B cell (primary cell): ENCODE measurements around the gene CENPP. TPM values are rescaled to one million over a fixed set of nuclear protein-coding genes. Genes with fewer than 3 reads are reported as not detected.

Experiments
- ATAC-seq: fragments of 200-7000 bp; cut with Tn5 transposase; one replicate; pipeline ENCODE4 v1.10.0; 2021; ENCODE audit warnings: low read depth, mild to moderate bottlenecking, moderate number of reproducible peaks, moderate library complexity
- CTCF ChIA-PET: fragments of 350-600 bp; sonication (Branson Sonifier 250); formaldehyde crosslinking; loops from one replicate; lab custom pipeline; 2021; ENCODE audit warnings: antibody characterized with exemption, inconsistent platforms; lab: Charles Lee
- POLR2A ChIA-PET: fragments of 350-600 bp; sonication (Branson Sonifier 250); formaldehyde crosslinking; loops from one replicate; lab custom pipeline; 2021; ENCODE audit warnings: antibody characterized with exemption; lab: Charles Lee
- DNase-seq: peaks from one replicate; pipeline ENCODE4 v3.0.0; 2013
- H2AFZ ChIP-seq: 2 replicates; pipeline ENCODE4 v1.6.1; 2012; ENCODE audit warnings: mild to moderate bottlenecking, low read depth, low read length; ENCODE audit not compliant: insufficient read depth, poor library complexity, severe bottlenecking
- H3K27ac ChIP-seq, 2 donors: 1 replicate in 1 of 2; 2 replicates in 1 of 2; pipeline ENCODE4 v1.5.1; 2012 to 2013; ENCODE audit warnings: low read length in 2 of 2, mild to moderate bottlenecking in 2 of 2, moderate library complexity in 1 of 2
- H3K27me3 ChIP-seq, 4 experiments: fragments of 200-600 bp in 1 of 4; sonication (generic) in 1 of 4; replicated peaks in 1 of 4; 1 replicate in 2 of 4; 2 replicates in 2 of 4; pipeline versions ENCODE4 v1.6.1 to v1.7.0; 2013 to 2016; ENCODE audit warnings: low read length in 3 of 4, mild to moderate bottlenecking in 2 of 4, mixed read lengths in 1 of 4, moderate library complexity in 1 of 4; ENCODE audit not compliant: insufficient read depth in 4 of 4, control insufficient read depth in 3 of 4; ENCODE audit errors: control extremely low read depth in 1 of 4
- H3K36me3 ChIP-seq, 2 experiments: replicated peaks in 1 of 2; 1 replicate in 1 of 2; 2 replicates in 1 of 2; pipeline versions ENCODE4 v1.6.1 to v1.7.1; 2013; ENCODE audit warnings: low read length in 1 of 2; ENCODE audit not compliant: insufficient read depth in 2 of 2, control insufficient read depth in 1 of 2; ENCODE audit errors: control extremely low read depth in 1 of 2, extremely low read depth in 1 of 2
- H3K4me1 ChIP-seq, 2 donors: fragments of 200-600 bp in 1 of 2; sonication (generic) in 1 of 2; 1 replicate in 1 of 2; 2 replicates in 1 of 2; pipeline versions ENCODE4 v1.5.1 to v1.6.1; 2013 to 2017; ENCODE audit warnings: low read length in 2 of 2; ENCODE audit not compliant: control insufficient read depth in 2 of 2, insufficient read depth in 2 of 2
- H3K4me2 ChIP-seq: replicated peaks from 2 replicates; pipeline ENCODE3; 2012; ENCODE audit warnings: mild to moderate bottlenecking, low read depth, low read length; ENCODE audit not compliant: poor library complexity, severe bottlenecking
- H3K4me3 ChIP-seq, 5 experiments: fragments of 200-600 bp in 1 of 5; sonication (generic) in 1 of 5; 1 replicate in 3 of 5; 2 replicates in 2 of 5; pipeline versions ENCODE4 v1.5.1 to v1.7.0; 2011 to 2016; ENCODE audit warnings: low read length in 4 of 5, mild to moderate bottlenecking in 4 of 5, low read depth in 2 of 5, control low read depth in 1 of 5, moderate library complexity in 1 of 5; ENCODE audit not compliant: insufficient read depth in 1 of 5; ENCODE audit errors: control extremely low read depth in 1 of 5, extremely low read depth in 1 of 5
- H3K79me2 ChIP-seq: fragments of 200-600 bp; sonication (generic); one replicate; pipeline ENCODE4 v1.6.0; 2016; ENCODE audit warnings: low read length; ENCODE audit not compliant: control insufficient read depth, insufficient read depth
- H3K9ac ChIP-seq: fragments of 200-600 bp; sonication (generic); 2 replicates; pipeline ENCODE4 v1.6.1; 2017; ENCODE audit warnings: mild to moderate bottlenecking, low read length, moderate library complexity
- H3K9me3 ChIP-seq, 3 donors: one replicate each; pipeline versions ENCODE4 v1.6.1 to v1.7.1; 2013; ENCODE audit warnings: low read length in 2 of 3; ENCODE audit not compliant: control insufficient read depth in 2 of 3, insufficient read depth in 1 of 3; ENCODE audit errors: control extremely low read depth in 1 of 3
- H4K20me1 ChIP-seq: 2 replicates; pipeline ENCODE4 v1.6.0; 2012; ENCODE audit warnings: mild to moderate bottlenecking, low read length; ENCODE audit not compliant: insufficient read depth, control insufficient read depth, poor library complexity, severe bottlenecking
- H3K27ac Mint-ChIP-seq: one replicate; pipeline ENCODE4 v1.8.0; 2021; ENCODE audit warnings: mixed read lengths
- H3K27me3 Mint-ChIP-seq: one replicate; pipeline ENCODE4 v1.8.0; 2021; ENCODE audit warnings: mixed read lengths
- H3K4me1 Mint-ChIP-seq: one replicate; pipeline ENCODE4 v1.8.0; 2021; ENCODE audit warnings: mixed read lengths
- H3K4me3 Mint-ChIP-seq: one replicate; pipeline ENCODE4 v1.8.0; 2021; ENCODE audit warnings: mixed read lengths
- H3K9me3 Mint-ChIP-seq: one replicate; pipeline ENCODE4 v1.8.0; 2022; ENCODE audit warnings: mixed read lengths; ENCODE audit not compliant: insufficient read depth
- CTCF ChIP-seq: fragments of 200-600 bp; IDR thresholded peaks from one replicate; pipeline ENCODE4 v1.8.0; 2022; ENCODE audit warnings: antibody characterized with exemption, mild to moderate bottlenecking
- EZH2 ChIP-seq: IDR thresholded peaks from 2 replicates; pipeline ENCODE4 v1.6.1; 2012; ENCODE audit warnings: borderline replicate concordance, low read depth, mild to moderate bottlenecking, moderate library complexity, low read length; ENCODE audit not compliant: insufficient read depth, poor library complexity, severe bottlenecking
- WGBS: methylation state at CpG from one replicate; pipeline ENCODE4 v1.1.5; 2013; ENCODE audit warnings: missing lambda C conversion rate; ENCODE audit not compliant: insufficient coverage; 5-methylcytosine and 5-hydroxymethylcytosine counted together
- intact Hi-C: fragments of 100-400 bp; cut with micrococcal nuclease; formaldehyde crosslinking; loops from one replicate; pipeline ENCODE4 v1.10.0; 2022
- polyA plus RNA-seq: library from polyadenylated mRNA; depleted of rRNA; stranded (reverse); fragments of >200 nt; gene quantifications from 2 replicates; pipeline ENCODE4 v1.2.3, GENCODE V29; 2012
- total RNA-seq, 2 donors: library from RNA; stranded (reverse); fragments of 120-200 nt in 1 of 2; gene quantifications; 1 replicate in 1 of 2; 2 replicates in 1 of 2; pipeline versions ENCODE4 v1.2.3 to v1.2.4, GENCODE V29; 2013 to 2022

CENPP gene
- total and polyA plus RNA-seq, 2 donors (not counting 1 experiment from before 2014, with no cell fraction given): 1.4 to 6.2 TPM

GRCh38 chr9:92608909-92609445, 283.2 kb downstream of the CENPP start:
- H4K20me1 ChIP-seq: no peaks in the 10 kb centered on the region
- ATAC-seq: no peak
- peaks cover 0 to 19% of the 10 kb centered on the region in 2 experiments for H3K36me3 ChIP-seq
- Mint-ChIP-seq H3K27me3 (no peaks in the 10 kb centered on the region), H3K9me3 (no peaks in the 10 kb centered on the region), H3K4me1 (no peaks in the 10 kb centered on the region), H3K27ac (no peak overlapping the region), H3K4me3 (no peak overlapping the region)
- H3K9me3 ChIP-seq: peaks cover 0 to 14% (median 1%) of the 10 kb centered on the region in 3 donors
- no peak for TF ChIP-seq EZH2
- TF ChIP-seq CTCF: no peak
- H3K9ac ChIP-seq: no peak overlapping the region
- H3K27ac ChIP-seq: no peak overlapping the region
- no peaks in the 10 kb centered on the region for H3K4me1 ChIP-seq
- 86% methylated on average over 7 of the region's 11 CpGs for WGBS
- intact Hi-C loops: no loop called here
- no peak overlapping the region for H3K4me2 ChIP-seq
- ChIA-PET POLR2A (no interaction called here), CTCF (interaction anchor here (1.3 kb wide), 1 partner anchor 469 kb away, joined by 3 read pairs; no protein-coding TSS in a partner anchor)
- H3K27me3 ChIP-seq: no peaks in the 10 kb centered on the region
- DNase-seq: no peak
- no peak overlapping the region for H3K4me3 ChIP-seq
- H3K79me2 ChIP-seq: no peaks in the 10 kb centered on the region
- no peak overlapping the region for H2AFZ ChIP-seq

GRCh38 chr9:92610470-92611420, 285.0 kb downstream of the CENPP start:
- Histone ChIP-seq H3K27ac (no peak overlapping the region), H3K4me1 (no peaks in the 10 kb centered on the region), H4K20me1 (no peaks in the 10 kb centered on the region), H3K4me3 (no peak overlapping the region), H3K36me3 (peaks cover 0 to 30% of the 10 kb centered on the region in 2 experiments), H2AFZ (no peak overlapping the region), H3K9ac (no peak overlapping the region), H3K4me2 (no peak overlapping the region), H3K9me3 (peaks cover 0 to 3% (median 0%) of the 10 kb centered on the region in 3 donors), H3K27me3 (no peaks in the 10 kb centered on the region), H3K79me2 (no peaks in the 10 kb centered on the region)
- TF ChIP-seq CTCF (no peak), EZH2 (no peak)
- intact Hi-C loops: no loop called here
- WGBS: 97% methylated on average over 32 of the region's 32 CpGs
- H3K9me3 Mint-ChIP-seq: no peaks in the 10 kb centered on the region
- no peaks in the 10 kb centered on the region for H3K4me1 Mint-ChIP-seq
- CTCF ChIA-PET: no interaction called here
- POLR2A ChIA-PET: no interaction called here
- DNase-seq (no peak), ATAC-seq (no peak)
- no peak overlapping the region for H3K27ac Mint-ChIP-seq
- no peaks in the 10 kb centered on the region for H3K27me3 Mint-ChIP-seq
- no peak overlapping the region for H3K4me3 Mint-ChIP-seq
